K562 (cell line): Measurements from ENCODE around the gene SYNCRIP. TPM values are rescaled to one million over a fixed set of nuclear protein-coding genes. Genes with fewer than 3 reads are reported as not detected.

Experiments used
- ATAC-seq: fragments of 200-7000 bp; cut with Tn5 transposase; 3 replicates; pipeline ENCODE4 v1.9.1; 2020; ENCODE audit warnings: moderate library complexity
- BruUV-seq: library from RNA; stranded (reverse); fragments of 400-500 nt; replicated peaks from 2 replicates; lab custom pipeline; 2021; lab: Mats Ljungman, UMichigan
- CTCF ChIA-PET: fragments of 300-600 bp; formaldehyde crosslinking; extraction: SDS; loops from one replicate; lab custom pipeline; 2021; ENCODE audit warnings: low intra/inter-chr PET ratio; lab: Yijun Ruan, JAX
- POLR2A ChIA-PET: fragments of 300-600, 350-650 bp; sonication (Branson Sonifier 250); formaldehyde crosslinking; extraction: SDS; loops from one replicate; lab custom pipeline; 2021; ENCODE audit warnings: antibody characterized with exemption, inconsistent platforms; lab: Yijun Ruan, JAX
- DNase-seq, 4 experiments: peaks; one replicate each; pipeline versions ENCODE4 v3.0.0 to v3.0.0-alpha.2; 2011 to 2018; ENCODE audit warnings: low spot score in 3 of 4, mixed read lengths in 3 of 4; ENCODE audit errors: extremely low read depth in 1 of 4
- FAIRE-seq: peaks from 2 replicates; lab custom pipeline; 2011; peaks lifted over from hg19 to GRCh38; lab: Jason Lieb, UNC
- H2AFZ ChIP-seq: 2 replicates; pipeline ENCODE4 v1.6.0; 2011; ENCODE audit warnings: low read depth, low read length, control low read depth, inconsistent platforms
- H3K27ac ChIP-seq: fragments of 200-600 bp; 3 replicates; pipeline ENCODE4 v1.8.0; 2011; ENCODE audit warnings: low read depth, mild to moderate bottlenecking, control low read depth, inconsistent platforms, low read length, moderate library complexity, mixed read lengths; ENCODE audit errors: extremely low read depth
- H3K27me3 ChIP-seq, 2 experiments: fragments of 300-600 bp in 1 of 2; 2 replicates in 1 of 2; 3 replicates in 1 of 2; pipeline versions ENCODE4 v1.6.0 to v1.8.0; 2011; ENCODE audit warnings: inconsistent platforms in 2 of 2, low read length in 2 of 2, mild to moderate bottlenecking in 1 of 2, mixed read lengths in 1 of 2, moderate library complexity in 1 of 2; ENCODE audit not compliant: control insufficient read depth in 2 of 2, insufficient read depth in 2 of 2
- H3K36me3 ChIP-seq: fragments of 300-600 bp; 3 replicates; pipeline ENCODE4 v1.8.0; 2011; ENCODE audit warnings: mild to moderate bottlenecking, low read length, inconsistent platforms; ENCODE audit not compliant: control insufficient read depth, insufficient read depth
- H3K4me1 ChIP-seq, 2 experiments: fragments of 200-600 bp in 1 of 2; replicated peaks in 1 of 2; 2 replicates in 1 of 2; 3 replicates in 1 of 2; pipeline versions ENCODE4 v1.5.1 to v1.8.0; 2011; ENCODE audit warnings: inconsistent platforms in 2 of 2, low read length in 2 of 2, mild to moderate bottlenecking in 1 of 2, mixed read lengths in 1 of 2, moderate library complexity in 1 of 2; ENCODE audit not compliant: control insufficient read depth in 2 of 2, insufficient read depth in 2 of 2
- H3K4me2 ChIP-seq: 2 replicates; pipeline ENCODE4 v1.6.1; 2011; ENCODE audit warnings: low read length, control low read depth, inconsistent platforms, mixed read lengths; ENCODE audit not compliant: insufficient read depth
- H3K4me3 ChIP-seq: fragments of 200-600 bp; sonication (generic), shearing (Covaris generic); 2 replicates; pipeline ENCODE4 v1.5.1; 2016; ENCODE audit warnings: control low read depth, inconsistent platforms
- H3K79me2 ChIP-seq: fragments of 200-600 bp; 3 replicates; pipeline ENCODE4 v1.8.0; 2011; ENCODE audit warnings: low read length, inconsistent platforms; ENCODE audit not compliant: control insufficient read depth, insufficient read depth
- H3K9ac ChIP-seq, 2 experiments: 2 replicates each; pipeline versions ENCODE4 v1.6.0 to v1.6.1; 2011; ENCODE audit warnings: low read depth in 2 of 2, low read length in 2 of 2, control low read depth in 1 of 2, inconsistent platforms in 1 of 2, mild to moderate bottlenecking in 1 of 2, mixed read lengths in 1 of 2; ENCODE audit not compliant: insufficient read depth in 1 of 2
- H3K9me1 ChIP-seq: one replicate; pipeline ENCODE4 v1.6.0; 2011; ENCODE audit warnings: inconsistent platforms, mild to moderate bottlenecking, low read length, moderate library complexity; ENCODE audit not compliant: control insufficient read depth, insufficient read depth
- H3K9me3 ChIP-seq: replicated peaks from 2 replicates; pipeline ENCODE4 v1.5.1; 2011; ENCODE audit warnings: low read depth, low read length, inconsistent platforms; ENCODE audit not compliant: control insufficient read depth, insufficient read depth
- H4K20me1 ChIP-seq: replicated peaks from 2 replicates; pipeline ENCODE4 v1.6.1; 2011; ENCODE audit warnings: low read length, inconsistent platforms, mixed read lengths; ENCODE audit not compliant: control insufficient read depth, insufficient read depth
- BCOR ChIP-seq: fragments of 450-650 bp; IDR thresholded peaks from 2 replicates; pipeline ENCODE4 v1.6.1; 2016
- DMBX1 ChIP-seq: fragments of 250-450 bp; sonication (Bioruptor Pico); IDR thresholded peaks from 2 replicates; pipeline ENCODE4 v1.8.0; 2022; ENCODE audit warnings: inconsistent platforms, mild to moderate bottlenecking, moderate library complexity, borderline replicate concordance
- ESRRB ChIP-seq: fragments of 250-450 bp; sonication (Bioruptor Pico); IDR thresholded peaks from 2 replicates; pipeline ENCODE4 v1.5.0; 2020; ENCODE audit warnings: mild to moderate bottlenecking, moderate library complexity, borderline replicate concordance
- KDM4B ChIP-seq, 2 experiments: fragments of 450-650 bp in 1 of 2; sonication (generic) in 1 of 2; IDR thresholded peaks; 2 replicates each; pipeline ENCODE4 v1.6.1; 2016 to 2017; ENCODE audit warnings: borderline replicate concordance in 2 of 2, antibody characterized with exemption in 1 of 2, low read depth in 1 of 2, mild to moderate bottlenecking in 1 of 2
- KHSRP ChIP-seq: fragments of 450-650 bp; IDR thresholded peaks from 2 replicates; pipeline ENCODE4 v1.6.1; 2017
- MAFK ChIP-seq: IDR thresholded peaks from 2 replicates; pipeline ENCODE4 v1.6.1; 2011; ENCODE audit warnings: low read length, improper control_type of control experiment
- MTA1 ChIP-seq: fragments of 450-650 bp; IDR thresholded peaks from 2 replicates; pipeline ENCODE4 v1.6.1; 2017; ENCODE audit warnings: borderline replicate concordance
- U2AF1 ChIP-seq: fragments of 200-400 bp; formaldehyde crosslinking; optimal IDR thresholded peaks from 2 replicates; pipeline ENCODE3; 2017; ENCODE audit warnings: mild to moderate bottlenecking, low read depth, low read length, moderate library complexity
- YY1 ChIP-seq, 3 experiments: IDR thresholded peaks; 2 replicates each; pipeline ENCODE4 v1.6.1; 2011; ENCODE audit warnings: low read length in 2 of 3, mild to moderate bottlenecking in 2 of 3, moderate library complexity in 2 of 3, borderline replicate concordance in 1 of 3, control low read depth in 1 of 3, low read depth in 1 of 3; ENCODE audit not compliant: insufficient read depth in 3 of 3, insufficient replicate concordance in 2 of 3, control insufficient read depth in 1 of 3, insufficient read length in 1 of 3; ENCODE audit errors: extremely low read depth in 1 of 3
- ZBTB26 ChIP-seq: fragments of 450-650 bp; formaldehyde crosslinking; IDR thresholded peaks from 2 replicates; pipeline ENCODE4 v1.4.0; 2022; ENCODE audit warnings: missing genetic modification characterization
- WGBS: fragments of 100-300 bp; shearing (Covaris generic); methylation state at CpG from one replicate; pipeline ENCODE4 v1.1.6; 2016; ENCODE audit warnings: low coverage, mixed read lengths; ENCODE audit not compliant: insufficient coverage; ENCODE audit errors: missing lambda C conversion rate; 5-methylcytosine and 5-hydroxymethylcytosine counted together
- in situ Hi-C: fragments of 300-500 bp; cut with MboI; formaldehyde crosslinking; loops from 4 replicates; pipeline ENCODE4 v1.15.0; 2018; ENCODE audit warnings: inconsistent platforms, mixed read lengths
- intact Hi-C: fragments of 100-400 bp; cut with micrococcal nuclease; formaldehyde crosslinking; loops from 2 replicates; pipeline ENCODE4 v1.14.2; 2022
- polyA plus RNA-seq, 8 experiments: library from polyadenylated mRNA; depleted of rRNA in 4 of 8; stranded (reverse) in 5 of 8; unstranded in 3 of 8; fragments of >200 nt; fragmentation: Nextera tagmentation in 2 of 8; fragmentation: Illumina TruSeq in 1 of 8; extraction: Ambion mirVana in 2 of 8; extraction: Trizol in 1 of 8; gene quantifications; 2 replicates each; pipeline versions ENCODE4 v1.2.1 to v1.2.3, GENCODE V29; 2011 to 2014; ENCODE audit warnings: inconsistent platforms in 1 of 8, missing spikeins in 1 of 8
- total RNA-seq, 7 experiments: library from RNA; depleted of rRNA in 6 of 7; stranded (reverse); fragments of >200 nt in 6 of 7; fragmentation: Illumina TruSeq in 2 of 7; extraction: Trizol in 2 of 7; gene quantifications; 2 replicates each; pipeline versions ENCODE4 v1.2.1 to v1.2.3, GENCODE V29; 2011 to 2021; ENCODE audit warnings: low replicate concordance in 1 of 7

Gene SYNCRIP
- total and polyA plus RNA-seq, 9 of the 15 experiments (the other 6 are each of a cell fraction or from before 2014, with no cell fraction given): 46.5 to 295 (median 140) TPM

GRCh38 chr6:85568411-85568810, 74.3 kb downstream of the SYNCRIP start:
- peaks cover 2% of the 10 kb centered on the region; the same call in 1 of the 3 replicates for H3K79me2 ChIP-seq
- H3K4me1 ChIP-seq: no peaks in the 10 kb centered on the region
- DNase-seq (no peak), FAIRE-seq (no peak), ATAC-seq (no peak)
- no peaks in the 10 kb centered on the region for H4K20me1 ChIP-seq
- BruUV-seq: no TSS peak
- POLR2A ChIA-PET: interaction anchor here (0.9 kb wide), 1 partner anchor 12 kb away, joined by 3 read pairs; no protein-coding TSS in a partner anchor
- intact Hi-C loops (no loop called here), in situ Hi-C loops (no loop called here)
- H3K9me3 ChIP-seq: no peaks in the 10 kb centered on the region
- no peak overlapping the region for H3K9ac ChIP-seq
- H3K9me1 ChIP-seq: no peaks in the 10 kb centered on the region
- peaks cover 51% of the 10 kb centered on the region; the same call in 2 of the 3 replicates for H3K36me3 ChIP-seq
- H3K4me3 ChIP-seq: no peak overlapping the region
- CTCF ChIA-PET: no interaction called here
- no peaks in the 10 kb centered on the region for H3K27me3 ChIP-seq
- H3K4me2 ChIP-seq: no peak overlapping the region
- WGBS: 86% methylated on average over 6 of the region's 6 CpGs
- H2AFZ ChIP-seq: no peak overlapping the region
- no peak overlapping the region for H3K27ac ChIP-seq
- TF ChIP-seq KDM4B (IDR thresholded peaks at IDR 0.05; ENCODE audit: borderline replicate concordance in 2 of 2, low read depth in 1 of 2): no peak
- TF ChIP-seq ESRRB (CRISPR knock-in tag): no peak
- TF ChIP-seq DMBX1 (CRISPR knock-in tag): no peak
- TF ChIP-seq MTA1: no peak
- no peak for TF ChIP-seq U2AF1
- TF ChIP-seq KHSRP: no peak
- no peak for TF ChIP-seq ZBTB26
- TF ChIP-seq BCOR: no peak
- no peak for TF ChIP-seq MAFK
- TF ChIP-seq YY1 (IDR thresholded peaks at IDR 0.05; ENCODE audit: borderline replicate concordance in 1 of 3, control insufficient read depth in 1 of 3, extremely low read depth in 1 of 3, insufficient read depth in 3 of 3, insufficient read length in 1 of 3, insufficient replicate concordance in 2 of 3, low read depth in 1 of 3, low read length in 2 of 3): no peak
